GM19395 (cell line): ENCODE results near the gene NQO2.
"Not testable (repeated sequence)": the region's sequence is repeated elsewhere in the genome, so short reads cannot be mapped to it uniquely, and the experiment has no call there.

Experiments used
- ATAC-seq: cut with Tn5 transposase; IDR thresholded peaks from one replicate; pipeline ENCODE4 v1.9.1; 2021; ENCODE audit warnings: mild to moderate bottlenecking, moderate library complexity; ENCODE audit not compliant: unreplicated experiment

NQO2 gene

DNA sequence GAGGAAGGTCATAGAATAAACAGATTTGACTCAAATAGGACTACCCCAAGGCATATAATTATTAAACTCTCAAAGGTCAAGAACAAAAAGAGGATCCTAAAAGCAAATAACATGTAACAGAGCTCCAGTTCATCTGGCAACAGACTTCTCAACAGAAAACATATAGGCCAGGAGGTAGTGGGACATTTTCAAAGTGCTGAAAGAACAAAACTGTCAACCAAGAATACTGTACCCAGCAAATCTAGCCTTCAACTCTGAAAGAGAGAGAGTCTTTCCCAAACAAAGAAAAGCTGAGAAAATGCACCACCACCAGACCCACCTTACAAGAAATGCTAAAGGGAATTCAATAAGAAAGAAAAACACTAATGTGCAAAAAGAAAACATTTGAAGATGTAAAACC is 11.9 kb downstream of the NQO2 start:
- no peak for ATAC-seq

DNA sequence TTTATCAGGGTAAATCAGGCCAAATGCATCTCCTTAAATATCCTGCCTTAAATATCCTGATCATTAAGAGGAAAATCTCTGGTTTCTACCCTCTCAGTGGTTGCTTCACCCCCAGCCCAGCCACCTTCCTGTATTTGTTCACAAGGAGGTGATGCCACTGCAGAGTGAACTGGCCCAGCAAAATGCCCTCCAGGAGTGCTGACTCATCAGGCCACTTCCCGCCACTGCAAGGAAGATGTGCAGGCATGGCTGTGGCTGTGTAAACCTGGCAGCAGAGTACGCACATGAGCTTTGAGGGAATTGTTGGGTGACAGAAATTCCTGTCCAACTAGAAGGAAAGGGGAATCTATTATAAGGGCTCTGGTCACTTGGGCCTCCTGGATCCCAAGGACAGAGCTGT is 13.8 kb downstream of the NQO2 start:
- ATAC-seq = no peak

DNA sequence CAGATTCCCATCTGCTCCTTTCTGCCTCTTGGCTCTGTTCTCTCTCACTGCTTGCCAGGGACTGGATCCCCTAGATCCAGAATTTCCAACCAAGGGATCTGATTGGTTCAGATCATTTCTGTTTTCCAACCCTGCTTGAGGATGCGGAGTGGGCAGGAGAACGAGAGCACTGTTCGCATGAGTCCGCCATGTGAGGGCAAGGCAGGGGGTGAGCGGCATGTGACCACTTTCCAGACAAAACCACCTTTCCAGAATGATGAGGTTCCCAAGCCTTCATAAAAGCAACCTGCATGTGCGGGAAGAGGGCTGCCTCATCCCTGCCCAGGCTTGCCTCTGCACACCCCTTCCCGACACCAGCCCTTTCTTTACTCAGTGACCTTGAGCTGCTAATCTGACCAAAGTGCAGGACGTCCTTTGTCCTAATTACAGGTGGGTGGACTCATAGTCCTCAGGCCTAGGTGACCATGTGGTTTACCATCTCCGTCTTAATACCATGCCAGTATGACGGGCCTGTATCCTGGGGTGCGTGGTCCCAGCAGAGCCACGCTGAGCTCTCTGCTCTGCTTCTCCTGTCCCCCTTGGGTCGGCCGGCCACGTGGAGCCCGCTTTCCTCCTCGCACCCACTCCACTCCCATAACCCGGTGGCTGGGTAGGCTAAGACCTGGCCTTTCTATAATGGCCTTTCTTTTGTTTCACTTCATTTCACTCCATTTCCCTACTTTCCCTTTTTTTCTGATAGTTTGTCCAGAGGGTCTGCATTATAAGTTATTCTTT is 14.4 kb downstream of the NQO2 start:
- ATAC-seq = no peak

- ATAC-seq = no peak
These were observed 15.0 kb downstream of the NQO2 start for GRCh38 chr6:3014675-3015066.

GRCh38 chr6:3015144-3015543 is 15.4 kb downstream of the NQO2 start:
- ATAC-seq = no peak

GRCh38 chr6:3016473-3017280 is 17.0 kb downstream of the NQO2 start:
- no peak for ATAC-seq

GRCh38 chr6:3017304-3017703 is 17.6 kb downstream of the NQO2 start:
- no peak for ATAC-seq

DNA sequence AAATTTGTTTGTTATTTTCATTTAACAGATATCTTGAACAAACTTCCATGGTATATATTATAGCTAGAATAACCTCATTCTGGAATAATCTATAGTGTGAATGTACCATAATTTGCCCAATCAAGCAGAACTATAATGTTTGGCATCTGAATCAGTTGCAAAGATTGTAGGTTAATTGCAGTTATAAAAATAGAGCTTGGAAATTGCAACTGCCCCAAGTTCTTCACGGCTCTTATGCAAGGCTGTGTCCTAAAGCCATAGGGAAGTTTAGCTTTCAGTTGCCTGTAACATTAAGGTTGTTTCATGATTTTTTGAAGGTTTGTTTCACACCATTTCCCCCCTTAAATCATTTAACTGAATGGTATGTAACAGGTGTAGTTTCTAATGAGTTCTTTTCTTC is 19.4 kb downstream of the NQO2 start:
- no peak for ATAC-seq

DNA sequence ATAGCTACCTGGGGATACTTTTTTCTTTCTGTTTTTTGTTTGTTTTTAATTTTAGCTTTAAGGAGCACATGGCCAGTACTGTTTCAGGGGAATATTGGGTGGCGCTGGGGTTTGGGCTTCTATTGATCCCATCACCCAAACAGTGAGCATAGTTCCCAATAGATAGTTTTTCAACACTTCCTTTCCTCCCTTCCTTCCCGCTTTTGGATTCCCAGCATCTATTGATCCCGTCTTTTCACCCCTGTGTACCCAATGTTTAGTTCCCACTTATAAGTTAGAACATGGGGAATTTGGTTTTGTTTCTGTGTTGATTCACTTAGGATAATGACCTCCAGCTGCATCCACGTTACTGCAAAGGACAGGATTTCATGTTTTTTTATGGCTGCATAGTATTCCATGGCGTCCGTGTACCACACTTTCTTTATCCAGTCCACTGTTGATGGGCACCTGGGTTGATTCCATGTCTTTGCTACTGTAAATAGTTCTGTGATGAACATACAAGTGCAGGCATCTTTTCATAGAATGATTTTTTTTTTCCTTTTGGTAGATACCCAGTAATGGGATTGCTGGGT is 20.1 kb downstream of the NQO2 start:
- no peak for ATAC-seq

- not testable (repeated sequence) for ATAC-seq
These were observed 21.4 kb downstream of the NQO2 start for GRCh38 chr6:3020976-3021598.

- no peak for ATAC-seq
These were observed 23.3 kb downstream of the NQO2 start for GRCh38 chr6:3022765-3023662.

GRCh38 chr6:3023663-3024483 is 24.2 kb downstream of the NQO2 start:
- peak; percentile 87 for ATAC-seq

DNA sequence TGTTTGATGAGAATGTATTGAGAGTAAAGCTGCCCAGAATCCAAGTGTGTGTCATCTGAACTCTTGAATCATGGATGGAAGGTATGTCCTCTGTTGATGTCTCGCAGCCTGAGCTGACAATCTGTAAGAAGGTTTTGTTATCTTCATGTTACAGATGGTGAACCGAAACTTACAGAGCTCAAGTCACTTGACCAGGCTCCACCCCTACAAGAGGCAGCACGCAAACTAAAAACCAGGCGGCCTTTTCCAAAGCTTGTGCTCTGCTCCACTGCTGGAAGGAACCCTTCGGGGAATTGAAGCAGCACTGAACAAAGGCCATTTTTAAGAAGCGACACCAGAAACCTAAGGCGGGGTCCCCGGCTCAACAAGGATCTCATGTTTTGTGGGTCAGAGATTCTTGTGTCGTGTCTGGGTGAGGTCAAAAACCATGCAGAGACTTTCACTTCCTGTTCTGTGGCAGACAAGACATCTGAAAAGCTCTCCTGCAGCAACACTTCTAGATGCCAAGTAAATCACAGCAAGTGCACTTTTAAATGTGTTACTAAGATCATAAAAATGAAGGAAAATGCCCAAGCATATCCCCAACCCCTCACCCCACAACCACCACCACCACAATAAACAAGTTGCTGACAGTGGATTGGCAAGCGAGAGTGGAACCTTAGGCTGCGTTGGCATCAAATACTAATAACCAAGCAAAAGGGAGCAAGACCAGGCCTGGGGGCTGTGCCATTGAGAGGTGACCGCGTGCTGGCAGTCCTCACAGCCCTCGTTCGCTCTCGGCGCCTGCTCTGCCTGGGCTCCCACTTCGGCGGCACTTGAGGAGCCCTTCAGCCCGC is 27.3 kb downstream of the NQO2 start:
- ATAC-seq = peak; percentile 78

GRCh38 chr6:3028156-3028555 is 28.5 kb downstream of the NQO2 start:
- ATAC-seq = not testable (repeated sequence)

- no peak for ATAC-seq
These were observed 32.4 kb downstream of the NQO2 start for GRCh38 chr6:3031857-3032640.

DNA sequence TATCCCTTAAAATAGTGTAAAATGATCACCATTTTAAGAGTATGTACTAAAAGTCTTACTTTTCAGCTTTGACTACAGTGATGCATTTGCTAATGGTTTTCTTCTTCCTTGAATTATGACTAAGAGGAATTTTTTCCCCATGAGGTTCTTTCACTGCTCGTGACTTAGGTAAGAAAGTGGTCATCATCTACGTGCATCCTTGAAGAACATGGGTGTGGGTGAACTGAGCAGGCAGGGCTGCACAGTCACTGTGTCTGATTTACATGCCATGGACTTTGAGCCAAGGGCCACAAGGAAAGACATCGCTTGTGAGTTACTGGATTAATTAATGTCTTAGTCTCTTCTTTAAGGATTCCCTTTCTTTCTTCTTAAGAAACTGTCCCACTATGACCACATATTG is 33.3 kb downstream of the NQO2 start:
- ATAC-seq = no peak

- ATAC-seq = no peak
These were observed 34.0 kb downstream of the NQO2 start for GRCh38 chr6:3033652-3034051.

GRCh38 chr6:3035397-3035796 is 35.7 kb downstream of the NQO2 start:
- ATAC-seq = no peak
